HG03108 (cell line): Measurements from ENCODE around the gene NFATC1.

Experiments
- ATAC-seq: cut with Tn5 transposase; IDR thresholded peaks from one replicate; pipeline ENCODE4 v1.9.1; 2021; ENCODE audit warnings: moderate library complexity; ENCODE audit not compliant: unreplicated experiment

The NFATC1 gene

DNA sequence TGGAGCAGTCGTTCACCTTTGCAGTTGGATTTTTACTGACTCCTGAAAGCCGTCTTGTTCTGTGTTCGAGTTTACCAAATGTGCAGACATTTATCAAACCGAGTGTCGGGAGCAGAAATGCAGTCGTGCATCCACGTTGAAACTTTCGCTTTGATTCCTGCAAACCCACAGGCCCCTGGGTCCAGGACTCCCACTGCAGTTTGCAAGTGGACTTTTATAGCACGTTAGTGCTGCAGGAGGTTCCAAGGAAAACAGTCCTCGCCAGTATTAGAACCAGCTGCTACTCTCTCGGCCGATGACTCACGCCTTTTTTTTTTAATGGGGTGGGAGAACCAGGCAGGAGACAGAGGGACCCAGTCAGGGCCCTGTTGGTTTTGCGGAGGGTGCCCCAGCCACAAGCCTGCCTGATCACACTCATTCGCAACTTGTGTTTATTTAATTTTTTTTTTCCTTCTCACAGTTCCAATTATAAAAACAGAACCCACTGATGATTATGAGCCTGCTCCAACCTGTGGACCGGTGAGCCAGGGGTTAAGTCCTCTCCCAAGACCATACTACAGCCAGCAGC lies 90.1 kb downstream of the NFATC1 start:
- no peak for ATAC-seq

DNA sequence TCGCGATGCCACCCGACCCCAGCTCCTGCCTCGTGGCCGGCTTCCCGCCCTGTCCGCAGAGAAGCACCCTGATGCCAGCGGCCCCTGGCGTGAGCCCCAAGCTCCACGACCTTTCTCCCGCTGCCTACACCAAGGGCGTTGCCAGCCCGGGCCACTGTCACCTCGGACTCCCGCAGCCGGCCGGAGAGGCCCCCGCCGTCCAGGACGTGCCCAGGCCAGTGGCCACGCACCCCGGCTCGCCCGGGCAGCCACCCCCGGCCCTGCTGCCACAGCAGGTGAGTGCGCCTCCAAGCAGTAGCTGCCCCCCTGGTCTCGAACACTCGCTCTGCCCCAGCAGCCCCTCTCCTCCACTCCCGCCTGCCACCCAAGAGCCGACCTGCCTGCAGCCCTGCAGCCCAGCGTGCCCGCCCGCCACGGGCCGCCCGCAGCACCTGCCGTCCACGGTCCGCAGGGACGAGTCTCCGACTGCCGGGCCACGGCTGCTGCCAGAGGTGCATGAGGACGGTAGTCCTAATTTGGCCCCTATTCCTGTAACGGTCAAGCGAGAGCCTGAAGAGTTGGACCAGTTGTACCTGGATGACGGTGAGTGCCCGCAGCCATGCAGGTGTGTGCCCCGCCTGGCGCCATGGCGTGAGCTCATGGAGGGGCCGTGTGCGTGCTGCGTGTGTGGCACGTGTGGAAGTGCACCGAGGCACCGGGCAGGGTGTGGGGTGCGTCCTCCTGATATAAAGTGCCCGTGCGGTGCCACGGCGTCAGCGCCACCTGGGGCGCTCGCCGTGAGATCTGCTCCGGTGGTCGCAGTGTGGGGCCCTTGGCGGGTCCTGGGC lies 90.8 kb downstream of the NFATC1 start:
- ATAC-seq = no peak

DNA sequence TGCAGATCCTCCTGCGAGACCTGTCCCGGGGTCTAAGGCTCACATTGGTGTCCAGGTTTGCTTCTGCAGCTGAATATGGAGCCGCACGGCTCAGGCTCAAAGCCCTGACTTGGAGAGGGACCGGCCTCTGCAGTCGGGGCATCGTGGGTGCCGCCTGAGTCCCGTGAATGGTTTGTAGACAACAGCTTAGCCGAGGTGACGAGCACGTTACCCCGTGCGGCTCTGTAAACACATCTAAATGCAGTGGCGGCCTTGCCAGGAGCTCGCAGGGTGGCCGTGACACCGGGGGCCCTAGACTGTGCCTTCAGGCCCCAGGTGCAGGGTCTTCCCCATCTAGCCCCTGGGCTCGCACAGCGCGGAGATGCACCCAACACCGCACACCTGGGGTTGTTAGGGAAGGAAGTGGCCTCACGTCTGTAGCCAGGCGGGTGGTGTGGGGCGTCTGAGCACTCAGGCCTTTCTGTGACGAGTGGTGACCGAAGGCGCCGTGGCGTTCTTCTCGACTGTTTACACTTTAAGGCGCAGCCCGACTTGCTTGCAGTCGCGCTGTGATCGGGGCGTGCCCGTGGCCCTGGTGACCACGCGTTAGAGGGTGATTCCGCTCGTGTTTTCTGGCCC lies 91.6 kb downstream of the NFATC1 start:
- no peak for ATAC-seq

DNA sequence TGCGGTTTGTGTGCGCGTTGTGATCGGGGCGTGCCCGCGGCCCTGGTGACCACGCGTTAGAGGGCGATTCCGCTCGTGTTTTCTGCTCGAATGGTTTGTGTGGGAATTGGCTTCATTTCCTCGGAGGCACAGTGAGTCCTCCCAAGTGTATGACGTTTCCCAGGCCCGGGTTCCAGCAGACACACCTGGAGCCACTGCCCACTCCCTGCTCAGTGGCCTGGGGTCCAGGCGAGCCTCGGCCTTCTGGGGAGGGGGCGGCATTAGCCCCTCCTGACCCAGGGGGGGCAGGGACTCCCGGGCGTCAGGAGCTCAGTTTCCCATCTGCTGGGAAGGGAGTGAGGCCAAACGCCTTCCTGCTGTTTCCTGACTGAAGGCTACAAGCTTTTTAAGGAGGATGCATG lies 92.1 kb downstream of the NFATC1 start:
- ATAC-seq = no peak

DNA sequence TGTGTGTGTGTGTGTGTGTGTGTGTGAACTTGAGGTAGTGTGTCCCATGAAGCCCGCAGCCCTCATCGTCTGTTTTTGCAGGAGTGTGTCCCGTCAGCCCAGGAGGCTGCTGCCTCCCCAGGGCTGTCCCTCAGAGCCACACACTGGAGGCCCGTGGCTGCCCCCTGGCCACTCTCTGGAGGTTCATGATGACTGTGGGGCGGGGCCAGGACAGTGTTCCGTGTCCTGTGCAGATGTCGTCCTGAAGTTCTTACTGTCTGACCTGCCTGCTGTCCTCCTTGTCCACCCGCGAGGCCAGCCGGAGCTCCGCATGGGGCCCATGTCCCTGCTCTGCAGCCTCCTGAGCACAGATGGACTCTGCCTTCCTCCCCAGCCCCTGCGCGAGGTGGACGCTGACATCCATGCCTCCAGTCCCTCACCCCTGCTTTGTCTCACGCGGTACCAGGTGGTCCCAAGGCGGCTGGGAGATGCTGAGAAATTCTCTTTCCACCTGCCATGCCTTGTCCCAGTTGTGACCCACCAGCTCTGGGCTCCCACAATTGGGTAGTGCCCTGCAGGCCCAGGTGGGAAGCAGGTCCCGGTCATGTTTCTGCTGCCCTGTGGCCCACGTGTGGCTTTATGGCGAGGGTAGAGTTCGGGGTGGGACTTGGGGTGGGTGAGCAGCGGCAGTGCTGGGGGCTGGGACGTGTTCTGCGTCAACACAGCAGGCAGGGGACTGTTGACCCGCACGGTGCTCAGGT lies 92.8 kb downstream of the NFATC1 start:
- ATAC-seq = no peak

DNA sequence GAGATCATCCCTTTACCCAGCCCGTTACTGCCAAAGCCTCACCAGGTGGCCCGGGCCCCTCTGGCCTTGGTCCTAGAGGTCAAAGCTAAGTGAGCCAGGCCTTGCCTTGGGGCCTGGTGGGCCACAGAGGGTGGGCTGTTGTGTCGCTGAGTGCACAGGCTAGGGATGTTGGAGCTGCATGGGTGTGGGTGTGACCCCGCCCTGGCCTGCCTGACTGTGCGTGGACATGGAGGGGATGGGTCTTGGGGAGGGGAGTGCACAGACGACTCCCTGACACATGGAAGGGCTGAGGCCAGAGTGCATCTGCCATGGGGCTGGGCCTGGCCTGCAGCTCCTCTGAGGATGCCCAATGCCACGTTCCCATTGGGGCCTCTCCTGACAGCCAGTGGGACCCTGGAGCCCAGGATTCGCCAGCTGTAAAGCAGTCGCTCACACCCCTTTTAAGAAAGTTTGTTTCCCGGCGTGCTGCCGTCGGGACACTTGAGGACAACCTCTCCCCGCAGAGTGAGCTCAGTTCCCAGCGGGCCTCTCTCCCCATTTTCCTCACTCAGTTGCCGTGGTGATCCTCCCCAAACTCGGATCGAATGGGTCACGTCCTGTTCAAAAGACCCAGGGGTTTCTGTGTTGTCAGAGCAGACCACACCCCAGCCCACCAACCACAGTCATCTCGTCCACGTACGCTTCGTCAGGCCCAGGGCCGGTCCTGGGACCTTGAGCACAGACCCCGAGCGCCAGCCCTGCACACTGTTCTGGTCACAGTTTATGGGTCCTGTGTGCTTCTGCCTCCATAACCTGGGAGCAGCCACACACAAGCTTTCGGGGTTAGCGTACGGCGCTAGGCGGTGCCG lies 93.5 kb downstream of the NFATC1 start:
- no peak for ATAC-seq

DNA sequence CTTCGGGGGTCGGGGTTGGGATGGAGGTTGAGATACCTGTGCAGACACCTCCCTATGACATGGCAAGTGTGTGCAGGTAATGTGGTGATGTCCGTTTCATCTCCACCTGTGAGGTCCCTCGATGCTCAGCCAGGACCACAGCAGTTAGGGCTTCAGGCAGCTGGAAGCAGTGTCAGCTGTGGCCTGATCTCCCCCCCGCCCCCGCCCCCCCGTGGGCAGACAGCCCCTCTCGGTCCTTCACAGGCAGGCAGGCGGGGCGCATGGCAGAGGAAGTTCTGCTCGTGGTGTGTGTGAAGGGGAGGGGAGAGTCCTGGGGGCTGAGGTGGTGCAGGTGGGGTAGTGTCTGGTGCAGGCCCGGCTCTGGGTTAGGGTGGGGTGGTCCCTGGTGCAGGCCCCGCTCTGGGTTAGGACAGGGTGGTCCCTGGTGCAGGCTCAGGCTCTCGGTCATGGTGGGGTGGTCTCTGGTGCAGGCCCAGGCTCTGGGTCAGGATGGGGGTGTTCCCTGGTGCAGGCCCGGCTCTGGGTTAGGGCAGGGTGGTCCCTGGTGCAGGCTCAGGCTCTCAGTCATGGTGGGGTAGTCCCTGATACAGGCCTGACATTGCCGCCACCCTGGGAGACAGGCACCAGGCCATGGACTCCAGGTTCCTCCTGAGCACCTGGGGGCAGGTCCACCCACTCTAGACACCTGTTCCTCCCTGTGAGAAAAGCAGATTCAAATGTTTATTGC lies 94.3 kb downstream of the NFATC1 start:
- no peak for ATAC-seq

DNA sequence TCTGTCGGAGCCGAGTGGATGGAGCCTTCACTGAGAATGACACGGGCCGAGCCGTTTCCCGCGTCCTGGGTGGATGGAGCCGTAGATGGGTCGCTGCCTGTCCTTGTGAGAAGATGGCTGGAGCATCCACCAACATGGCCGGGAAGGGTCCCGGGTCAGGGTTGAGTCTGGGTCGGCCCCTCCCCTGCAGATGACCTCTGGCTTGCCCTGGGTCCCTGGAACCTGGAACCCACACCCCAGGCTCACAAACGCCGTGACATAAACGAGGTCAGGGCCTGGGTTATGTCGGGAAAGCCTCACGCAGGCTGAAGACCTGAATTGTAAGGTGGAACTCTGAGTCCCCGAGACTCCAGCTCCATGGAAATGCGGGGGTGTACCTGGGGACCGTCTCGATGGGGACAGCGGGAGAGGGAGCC lies 94.9 kb downstream of the NFATC1 start:
- no peak for ATAC-seq

DNA sequence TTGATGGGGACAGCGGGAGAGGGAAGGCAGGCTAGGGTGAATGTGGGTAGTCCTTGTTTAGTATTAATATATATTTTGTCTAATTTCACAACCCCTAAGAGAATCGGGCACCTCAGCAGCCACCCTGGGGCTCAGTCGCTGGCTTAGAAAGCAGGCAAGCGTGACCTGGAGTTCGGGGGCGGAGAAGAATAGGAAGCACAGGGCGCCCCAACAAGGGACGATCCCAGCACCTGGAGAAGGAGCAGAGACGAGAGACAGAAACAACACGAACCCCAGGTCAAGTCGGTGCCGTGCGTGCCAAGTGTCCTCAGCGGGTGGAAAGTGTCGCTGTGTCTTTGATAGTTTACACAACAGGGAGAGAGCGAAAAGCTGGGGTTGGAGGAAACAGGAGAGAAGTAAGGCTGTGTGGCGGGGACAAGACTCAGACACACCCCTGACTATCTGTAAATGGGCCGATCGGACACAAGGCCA lies 95.4 kb downstream of the NFATC1 start:
- no peak for ATAC-seq

DNA sequence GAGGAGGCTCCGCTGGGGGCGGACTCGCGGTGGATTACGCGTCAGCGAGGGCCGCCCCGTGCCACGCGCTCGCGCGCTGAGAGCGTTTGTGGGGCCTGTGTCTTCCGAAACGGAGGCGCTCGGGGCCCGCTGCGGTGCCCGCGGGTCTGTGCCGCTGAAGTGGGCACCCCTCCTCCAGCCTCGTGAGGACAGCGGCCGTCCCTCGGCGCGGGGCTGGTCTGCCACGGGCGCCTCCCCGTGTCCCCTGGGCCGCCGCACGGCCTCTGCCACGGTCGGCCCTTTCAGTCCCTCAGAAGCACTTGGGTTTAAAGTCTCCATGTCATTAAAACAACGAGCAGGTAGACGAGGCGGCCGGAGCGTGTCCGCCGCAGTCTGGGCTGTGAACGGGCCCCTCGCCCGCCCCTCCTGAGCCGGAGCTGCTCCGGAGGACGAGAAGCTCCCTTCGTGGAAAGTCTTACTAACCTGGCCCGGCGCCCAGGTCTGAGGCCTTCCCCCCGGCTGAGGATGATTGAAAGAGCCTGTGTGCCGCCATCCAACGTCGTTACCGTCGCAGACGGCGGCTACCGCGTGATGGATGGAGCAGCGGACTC lies 97.6 kb downstream of the NFATC1 start:
- no peak for ATAC-seq

DNA sequence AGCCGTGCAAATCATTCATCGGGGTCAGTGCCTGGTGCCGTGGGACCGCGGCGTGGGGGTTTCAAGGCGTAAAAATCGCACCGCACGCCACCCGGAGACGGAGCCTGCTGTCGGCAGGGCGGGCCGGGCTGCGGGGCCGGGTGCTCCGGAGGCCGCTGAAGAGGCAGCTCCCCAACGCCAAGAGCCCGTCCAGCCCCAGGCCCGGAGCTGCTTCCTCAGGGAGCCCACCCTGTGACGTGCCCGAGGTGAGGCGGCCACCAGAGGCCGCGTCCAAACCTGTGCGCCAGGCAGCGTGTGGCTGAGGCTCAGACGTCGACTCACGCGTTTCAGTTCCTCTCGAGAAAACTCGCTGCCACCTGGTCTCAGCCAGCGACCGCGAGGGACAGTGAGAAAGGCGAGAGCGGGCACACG lies 98.1 kb downstream of the NFATC1 start:
- ATAC-seq = no peak

DNA sequence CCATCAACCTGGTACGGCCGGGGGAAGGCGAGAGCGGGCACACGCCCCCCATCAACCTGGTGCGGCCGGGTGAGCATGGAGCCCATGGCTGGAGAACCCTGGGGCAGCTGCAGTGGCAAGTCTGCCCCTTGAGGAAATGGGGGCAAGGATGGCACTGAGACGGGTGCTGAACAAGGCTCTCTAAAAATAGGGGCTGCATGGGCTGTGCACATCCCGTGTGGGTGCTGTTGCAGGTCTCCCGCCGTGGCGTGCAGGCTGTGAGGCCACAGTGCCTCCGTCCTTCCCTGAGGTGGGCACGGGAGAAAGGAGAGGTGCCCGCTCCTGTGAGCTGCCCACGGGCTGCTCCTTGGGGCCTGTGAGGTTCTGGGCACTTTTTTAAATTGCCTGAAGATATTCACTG lies 99.2 kb downstream of the NFATC1 start:
- ATAC-seq = no peak

DNA sequence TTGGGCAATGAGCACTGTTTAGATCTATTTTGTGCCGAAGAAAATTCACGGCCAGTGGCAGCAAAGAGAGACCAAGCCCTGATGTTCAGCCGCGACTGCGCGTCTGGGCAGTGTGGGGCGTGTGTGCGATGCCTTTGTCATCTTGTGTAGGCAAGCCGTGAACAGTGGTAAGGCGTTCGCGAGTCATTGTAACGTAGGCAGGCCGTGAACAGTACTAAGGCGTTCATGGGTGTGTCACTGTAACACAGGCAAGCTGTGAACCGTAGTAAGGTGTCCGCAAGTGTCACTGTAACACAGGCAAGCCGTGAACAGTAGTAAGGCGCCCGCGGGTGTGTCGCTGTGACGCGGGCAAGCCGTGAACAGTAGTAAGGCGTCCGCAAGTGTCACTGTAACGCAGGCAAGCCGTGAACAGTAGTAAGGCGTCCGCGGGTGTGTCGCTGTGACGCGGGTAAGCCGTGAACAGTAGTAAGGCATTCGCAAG lies 99.9 kb downstream of the NFATC1 start:
- ATAC-seq = no peak

DNA sequence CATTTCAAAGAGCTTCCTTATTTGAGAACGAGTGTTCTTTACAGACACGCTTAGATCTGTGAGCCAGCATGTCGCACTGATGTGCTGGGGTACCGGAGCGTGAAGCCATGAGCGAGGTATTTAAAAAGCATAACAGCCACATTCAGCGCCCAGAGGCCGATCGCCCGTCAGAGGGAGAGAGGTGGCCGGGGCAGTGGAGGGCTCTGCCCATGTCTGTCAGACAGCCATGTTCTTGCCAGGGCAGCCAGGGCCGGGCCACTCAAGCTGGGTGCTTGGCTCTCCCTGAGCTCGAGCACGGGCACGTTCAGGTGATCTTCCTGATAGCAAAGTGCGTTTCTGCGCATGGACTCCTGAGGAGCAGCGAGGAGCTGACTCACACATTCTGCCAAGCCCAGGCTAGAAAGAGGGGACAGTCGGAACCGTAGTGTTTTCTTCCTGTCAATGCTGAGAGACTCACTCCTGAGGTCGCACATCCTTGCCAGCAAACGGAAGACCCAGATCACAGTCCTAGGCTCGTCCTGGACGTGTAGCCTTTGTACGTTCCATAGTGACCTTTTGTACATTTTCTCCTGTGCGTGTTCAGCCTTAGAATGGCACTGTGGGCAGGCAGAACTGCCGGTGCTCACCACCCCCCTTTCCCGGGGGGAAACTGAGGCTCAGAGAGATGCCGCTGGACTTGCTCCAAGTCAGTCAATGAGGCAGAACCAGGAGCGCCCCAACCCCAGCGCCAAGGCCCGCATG lies 100.7 kb downstream of the NFATC1 start:
- no peak for ATAC-seq

DNA sequence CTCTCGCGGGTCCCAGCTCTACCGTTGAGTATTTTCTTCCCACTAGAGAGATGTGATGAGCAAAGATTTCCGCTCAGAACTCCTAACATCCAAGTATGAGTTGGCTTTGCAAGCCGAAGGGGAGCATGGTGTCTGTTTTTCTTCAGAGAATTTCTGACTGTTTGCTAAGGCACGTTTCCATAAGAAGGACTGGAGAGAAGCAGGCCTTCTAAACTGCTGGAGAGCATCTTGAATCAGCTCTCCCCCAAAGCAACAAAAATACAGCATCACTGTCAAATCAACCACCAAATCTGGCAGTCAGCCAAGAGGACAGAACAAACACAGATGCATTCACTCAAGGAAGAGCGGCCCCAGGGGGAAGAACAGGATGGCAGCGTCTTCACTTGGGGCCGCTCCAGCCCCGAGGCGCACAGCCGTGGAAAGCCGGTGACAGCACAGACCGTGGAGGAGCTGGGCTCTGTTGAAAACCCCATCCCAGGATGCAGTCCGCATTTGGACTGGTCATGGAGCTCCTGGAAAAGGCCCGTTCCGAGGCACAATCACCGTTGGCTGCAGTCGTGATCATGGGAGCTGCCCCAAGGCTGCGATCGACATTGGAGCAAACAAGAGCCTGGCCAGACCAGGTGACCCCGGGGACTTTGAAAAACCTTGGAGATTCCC lies 101.4 kb downstream of the NFATC1 start:
- ATAC-seq = no peak

DNA sequence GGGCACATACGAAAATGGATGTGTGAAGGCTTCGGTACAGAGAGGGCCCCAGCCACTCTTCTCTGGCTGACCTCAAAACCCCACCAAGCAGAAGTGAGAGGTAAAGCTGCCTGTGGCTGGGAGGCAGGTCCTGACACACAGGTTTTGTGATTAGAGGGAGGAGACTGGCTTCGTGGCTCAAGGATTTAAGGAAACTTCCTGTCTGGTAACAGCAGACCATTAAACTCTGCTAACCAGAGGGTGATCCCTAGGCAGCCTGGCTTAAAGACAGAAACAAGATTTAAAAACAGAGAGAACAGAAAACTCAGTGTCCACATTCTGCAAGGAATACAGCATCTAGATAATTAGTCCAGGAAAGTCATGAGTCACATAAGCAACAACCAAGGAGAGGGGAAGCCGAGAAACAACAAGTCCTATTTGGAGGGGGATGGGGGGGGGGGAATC lies 101.9 kb downstream of the NFATC1 start:
- peak; percentile 83 for ATAC-seq

DNA sequence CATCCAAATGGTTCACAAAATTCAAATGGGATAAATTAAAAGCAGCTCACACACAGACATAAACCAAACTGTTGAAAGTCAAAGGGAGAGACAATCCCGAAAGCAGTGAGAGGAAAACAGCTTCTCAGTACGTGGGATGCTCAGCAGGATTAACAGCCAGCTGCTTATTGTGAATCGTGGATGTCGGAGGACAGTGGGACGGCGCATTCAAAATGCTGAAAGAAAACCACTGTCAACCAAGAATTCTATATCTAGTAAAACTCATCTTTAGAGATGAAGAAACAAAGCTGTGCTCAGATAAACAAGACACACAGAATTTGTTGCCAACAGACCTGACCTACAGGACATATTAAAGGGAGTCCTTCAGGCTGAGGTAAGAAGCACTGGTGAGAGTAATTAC lies 102.9 kb downstream of the NFATC1 start:
- ATAC-seq = no peak

DNA sequence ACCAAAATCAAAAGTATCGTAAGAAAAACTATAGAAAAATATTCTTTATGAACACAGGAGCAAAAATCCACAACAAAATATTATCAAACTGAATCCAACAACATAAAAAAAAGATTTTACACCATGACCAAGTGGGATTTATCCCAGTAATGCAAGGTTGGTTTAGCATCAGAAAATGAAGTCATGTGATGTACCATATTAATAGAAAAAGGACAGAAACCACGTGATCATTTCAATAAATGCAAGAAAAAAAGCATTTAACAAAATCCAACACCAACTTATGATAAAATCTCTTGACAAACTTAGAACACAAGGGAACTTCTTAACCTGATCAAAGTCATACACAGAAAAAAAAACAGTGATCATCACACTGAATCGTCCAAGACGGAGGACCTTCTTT lies 105.3 kb downstream of the NFATC1 start:
- no peak for ATAC-seq
